HG03575 (cell line): Measurements from ENCODE around the gene FAIM2.
"Not testable (repeated sequence)": the region's sequence is repeated elsewhere in the genome, so short reads cannot be mapped to it uniquely, and the experiment has no call there.

Experiments
- ATAC-seq: cut with Tn5 transposase; IDR thresholded peaks from one replicate; pipeline ENCODE4 v1.9.1; 2021; ENCODE audit not compliant: unreplicated experiment, insufficient number of reproducible peaks, low FRiP score; ENCODE audit errors: extremely low read depth

Gene FAIM2

DNA sequence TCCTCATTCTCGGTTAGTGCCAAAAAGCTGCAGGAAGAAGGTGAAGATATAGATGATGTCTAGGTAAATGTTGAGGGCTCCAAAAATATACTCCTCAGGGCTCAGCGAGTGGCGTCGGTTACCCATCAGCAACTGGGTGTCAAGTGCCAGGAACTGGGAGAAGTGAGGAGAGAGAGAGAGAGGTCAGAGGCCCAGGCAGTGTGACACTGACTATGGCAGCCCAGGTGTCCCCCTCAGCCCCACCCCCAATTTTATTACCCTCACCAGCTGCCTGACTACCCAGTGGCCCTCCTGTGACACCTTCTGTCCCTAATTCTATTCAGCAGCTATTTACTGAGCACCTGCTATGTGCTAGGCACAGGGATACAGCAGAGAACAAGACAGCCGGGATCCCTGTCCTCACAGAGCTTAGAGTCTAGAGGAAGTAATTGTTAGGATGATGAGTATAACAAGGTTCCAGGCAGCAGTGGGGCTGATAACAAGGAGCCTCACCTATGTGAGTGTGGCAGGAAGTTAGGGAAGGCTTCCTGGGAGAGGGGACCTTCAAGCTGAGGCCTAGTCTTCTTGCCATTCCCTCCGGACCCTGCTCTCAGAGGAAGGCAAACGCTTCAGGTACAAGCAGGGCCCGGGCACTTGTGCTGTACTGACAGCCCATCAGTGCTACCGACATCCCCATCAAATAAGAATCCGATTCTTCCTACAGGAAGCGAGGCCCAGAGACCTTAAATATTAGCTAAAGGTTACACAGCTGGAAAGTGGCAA is 33.0 kb downstream of the FAIM2 start:
- ATAC-seq, result no peak

DNA sequence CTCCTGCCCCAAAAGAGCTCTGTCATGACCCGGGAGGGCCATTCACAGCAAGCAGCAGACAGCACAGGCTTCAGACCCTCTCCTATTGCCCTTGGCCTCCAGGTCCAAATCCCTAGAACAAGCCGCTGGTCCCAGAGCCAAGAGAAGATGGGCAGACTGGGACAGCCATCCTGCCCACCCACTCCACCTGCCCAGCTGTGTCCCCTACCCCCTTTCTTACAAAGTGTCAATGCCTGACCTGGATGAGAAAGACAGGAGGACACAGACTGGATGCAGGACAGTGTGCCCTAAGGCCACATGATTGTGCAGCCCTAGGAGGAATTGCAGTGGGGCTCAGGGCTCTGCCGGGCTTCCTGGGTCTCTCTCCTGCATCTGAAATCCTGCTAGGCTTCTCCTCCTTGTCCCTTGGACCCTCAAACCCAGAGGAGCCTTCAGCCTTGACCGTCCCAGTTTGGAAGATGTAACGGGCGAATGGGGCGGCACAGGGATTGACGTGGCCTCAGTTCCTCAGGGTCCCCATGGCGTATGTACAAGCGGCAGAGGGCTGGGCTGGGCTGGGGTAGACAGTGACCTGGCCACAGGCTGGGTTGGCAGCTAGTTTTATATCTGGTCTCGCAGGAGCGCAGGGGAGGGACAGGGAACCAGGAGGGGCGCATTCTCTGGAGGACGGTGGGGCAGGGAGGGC is 33.7 kb downstream of the FAIM2 start:
- ATAC-seq, result no peak

DNA sequence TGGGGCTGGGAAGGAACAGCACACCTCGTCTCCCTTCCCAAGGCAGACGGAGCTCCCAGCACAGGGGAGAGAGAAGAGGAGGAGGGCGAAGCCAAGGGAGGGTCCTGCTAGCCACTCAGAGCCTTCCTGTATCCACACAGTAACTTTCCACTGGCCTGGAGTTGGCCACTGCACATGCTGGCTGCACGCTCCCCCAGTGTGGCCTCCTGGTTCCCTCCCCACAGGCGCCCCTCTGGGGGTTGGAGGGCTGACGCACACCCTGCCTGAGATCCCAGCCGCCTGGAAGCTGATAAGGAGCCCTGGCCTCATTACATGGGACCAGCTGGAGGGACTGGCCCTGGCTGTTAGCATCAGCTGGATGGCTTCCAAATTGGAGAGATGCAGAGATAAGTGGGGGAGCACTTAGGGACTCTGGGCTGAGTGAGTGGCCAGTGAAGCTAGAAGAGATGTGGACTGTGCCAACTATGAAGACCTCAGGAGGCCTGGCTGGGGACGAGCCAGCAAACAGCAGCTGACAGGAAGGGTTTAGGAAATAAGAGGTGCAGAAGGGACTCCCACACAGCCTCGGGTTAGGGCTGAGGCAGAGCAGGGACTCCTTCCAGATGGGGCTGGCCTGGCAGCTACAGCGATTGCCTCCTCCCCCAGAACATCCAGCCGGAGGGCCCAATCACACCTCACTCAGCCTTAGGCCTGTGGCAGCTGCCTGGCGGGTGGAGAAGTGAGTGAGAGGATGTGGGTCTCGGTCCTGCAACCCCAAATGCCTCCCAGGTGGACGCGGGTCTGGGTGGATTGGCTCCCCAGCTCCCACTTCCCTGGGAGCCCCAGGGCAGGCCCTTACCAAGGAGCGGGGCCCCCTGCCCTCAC is 34.5 kb downstream of the FAIM2 start:
- no peak for ATAC-seq

DNA sequence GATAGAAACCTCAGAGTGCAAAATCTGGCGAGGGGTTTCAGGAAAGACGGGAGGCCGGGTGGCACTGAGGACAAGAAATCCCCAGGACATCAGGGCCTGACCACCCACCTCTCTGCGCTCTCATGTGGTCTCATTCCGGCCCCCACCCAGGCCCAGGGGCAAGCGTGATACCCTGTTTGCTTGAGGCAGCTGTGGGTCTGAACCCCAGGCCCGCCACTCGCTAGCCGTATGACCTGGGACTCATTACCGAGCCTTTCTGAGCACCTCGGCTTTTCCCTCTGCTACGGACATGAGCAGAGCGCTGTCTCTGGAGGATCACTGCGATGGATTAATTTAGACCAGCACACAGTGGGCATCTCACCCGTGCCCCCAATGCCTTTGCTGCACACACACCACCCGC is 35.3 kb downstream of the FAIM2 start:
- ATAC-seq, result no peak

DNA sequence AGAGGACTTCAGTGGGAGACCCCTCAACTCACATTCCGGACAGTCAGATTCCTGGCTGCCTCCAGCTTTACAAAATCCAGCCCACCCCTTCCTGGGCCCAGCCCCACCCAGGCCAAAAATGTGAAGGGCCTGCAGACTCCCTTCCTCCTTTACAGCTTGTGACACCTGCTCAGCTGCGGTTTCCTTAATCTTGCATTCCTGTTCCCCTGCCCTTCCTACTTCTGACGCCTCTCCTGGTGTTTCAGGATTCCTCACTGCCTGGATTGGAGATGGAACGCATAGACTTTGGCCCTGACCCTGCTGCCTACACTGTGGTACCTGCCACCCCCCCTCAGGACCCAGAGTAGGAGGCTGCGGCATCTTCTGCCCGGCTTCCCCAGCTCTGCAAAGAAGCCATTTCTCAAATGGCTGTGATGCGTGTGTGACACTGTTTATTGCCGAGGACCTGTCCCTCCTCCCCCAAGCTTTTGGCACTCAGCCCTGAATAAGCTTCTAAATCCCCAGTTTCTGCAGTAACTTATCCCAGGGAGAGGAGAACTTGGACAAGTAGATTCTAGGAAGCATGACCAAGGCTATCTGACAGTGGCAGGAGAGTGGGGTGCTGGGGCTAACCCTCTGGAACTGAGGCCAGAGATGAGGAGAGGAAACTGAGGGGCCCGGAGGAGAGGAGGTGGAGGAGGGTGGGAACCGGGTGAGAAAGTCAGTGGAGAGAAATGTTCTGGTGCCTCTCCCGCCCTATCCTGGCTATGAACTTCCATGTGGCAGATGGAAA is 35.9 kb downstream of the FAIM2 start:
- no peak for ATAC-seq

DNA sequence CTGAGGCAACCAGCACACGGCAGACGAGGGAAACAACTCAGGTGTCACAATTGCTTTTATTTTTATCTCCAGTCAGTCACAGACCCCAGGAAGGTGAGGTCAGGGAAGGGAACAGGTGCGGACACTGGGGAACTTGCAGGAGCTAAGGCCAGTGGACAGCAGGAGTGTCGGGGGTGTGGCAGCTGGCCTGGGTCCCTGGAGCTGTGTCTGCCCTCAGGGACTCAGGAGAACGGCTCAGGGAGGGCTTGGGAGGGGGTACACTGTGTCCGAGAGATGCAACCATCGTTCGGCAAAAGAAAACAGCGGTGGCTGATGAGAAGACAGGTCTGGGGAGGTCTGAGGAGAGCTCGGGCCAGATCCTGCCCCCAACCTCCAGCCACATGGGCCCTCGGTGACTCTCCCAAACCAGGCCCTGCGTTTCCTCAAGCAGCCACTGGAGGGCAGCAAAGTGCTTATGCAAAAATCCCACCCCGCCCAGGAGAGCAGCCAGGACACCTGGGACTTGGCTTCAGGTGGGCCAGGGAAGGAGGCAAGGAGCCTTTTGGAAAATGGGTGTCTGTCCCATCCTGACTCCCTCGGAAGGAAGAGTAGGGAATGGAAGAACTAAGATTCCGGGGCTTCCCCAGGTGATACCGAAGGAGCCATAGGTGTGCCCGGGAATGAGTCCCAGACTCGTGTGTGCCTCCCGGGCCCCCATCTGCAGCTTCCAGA is 36.7 kb downstream of the FAIM2 start:
- ATAC-seq, result no peak

DNA sequence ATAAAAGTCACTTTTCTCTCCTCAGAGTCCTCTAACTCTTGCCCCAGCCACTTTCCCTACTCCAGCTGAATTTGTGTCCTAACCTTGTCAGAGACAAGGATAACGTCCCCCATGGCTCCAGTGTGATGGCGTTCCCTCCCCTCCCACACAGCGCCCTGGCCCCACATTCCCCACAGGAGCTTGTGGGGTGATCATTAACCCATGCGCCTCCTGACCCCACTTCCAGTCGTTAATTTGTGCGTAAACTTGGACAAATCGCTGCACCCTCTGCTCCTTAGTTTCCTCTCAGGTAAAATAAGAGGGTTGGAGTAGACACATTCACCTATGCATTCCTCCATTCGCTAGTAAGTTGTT is 37.9 kb downstream of the FAIM2 start:
- no peak for ATAC-seq

DNA sequence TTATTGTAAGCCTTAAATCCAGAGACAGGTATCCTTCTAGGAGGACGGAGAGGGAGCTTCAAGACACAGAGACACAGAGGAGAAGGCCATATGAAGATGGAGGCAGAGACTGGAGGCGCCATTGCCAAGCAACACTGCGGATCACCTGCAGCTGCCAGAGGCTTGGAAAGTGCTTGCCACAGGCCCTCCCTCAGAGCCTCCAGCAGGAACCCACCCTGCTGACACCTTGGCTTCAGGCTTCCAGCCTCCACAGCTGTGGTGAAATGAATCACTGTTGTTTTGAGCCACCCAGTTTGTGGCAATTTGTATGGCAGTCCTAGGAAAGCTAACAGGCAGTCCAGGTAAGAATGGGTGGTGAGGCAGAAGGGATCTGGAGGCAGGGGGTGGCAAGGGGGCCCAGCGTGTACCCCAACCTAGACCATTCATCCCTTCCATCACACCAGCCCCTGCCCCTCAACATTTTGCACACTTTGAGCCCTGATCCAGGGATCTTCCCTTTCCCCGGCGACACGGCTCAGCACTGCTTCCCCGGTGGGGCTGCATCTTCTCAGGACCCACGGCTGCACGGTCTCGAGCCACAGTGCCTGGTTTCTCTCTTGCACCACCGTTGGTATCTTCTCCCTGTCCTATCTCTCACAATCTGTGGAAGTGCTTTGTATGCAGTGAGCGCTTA is 38.5 kb downstream of the FAIM2 start:
- ATAC-seq, result no peak

DNA sequence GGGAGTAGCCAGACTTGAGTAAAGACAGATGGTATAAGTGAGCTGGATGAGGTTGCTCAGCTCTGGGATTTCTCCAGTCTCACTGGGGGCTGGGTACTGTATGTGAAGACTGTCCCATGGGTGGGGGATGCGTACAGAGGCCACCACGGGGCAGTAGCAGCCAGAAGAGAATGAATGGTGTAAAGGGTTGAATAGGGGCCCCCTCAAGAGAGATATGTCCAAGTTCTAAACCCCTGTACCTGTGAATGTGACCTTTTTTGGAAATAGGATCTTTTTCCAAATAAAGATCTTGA is 39.0 kb downstream of the FAIM2 start:
- ATAC-seq, result no peak

DNA sequence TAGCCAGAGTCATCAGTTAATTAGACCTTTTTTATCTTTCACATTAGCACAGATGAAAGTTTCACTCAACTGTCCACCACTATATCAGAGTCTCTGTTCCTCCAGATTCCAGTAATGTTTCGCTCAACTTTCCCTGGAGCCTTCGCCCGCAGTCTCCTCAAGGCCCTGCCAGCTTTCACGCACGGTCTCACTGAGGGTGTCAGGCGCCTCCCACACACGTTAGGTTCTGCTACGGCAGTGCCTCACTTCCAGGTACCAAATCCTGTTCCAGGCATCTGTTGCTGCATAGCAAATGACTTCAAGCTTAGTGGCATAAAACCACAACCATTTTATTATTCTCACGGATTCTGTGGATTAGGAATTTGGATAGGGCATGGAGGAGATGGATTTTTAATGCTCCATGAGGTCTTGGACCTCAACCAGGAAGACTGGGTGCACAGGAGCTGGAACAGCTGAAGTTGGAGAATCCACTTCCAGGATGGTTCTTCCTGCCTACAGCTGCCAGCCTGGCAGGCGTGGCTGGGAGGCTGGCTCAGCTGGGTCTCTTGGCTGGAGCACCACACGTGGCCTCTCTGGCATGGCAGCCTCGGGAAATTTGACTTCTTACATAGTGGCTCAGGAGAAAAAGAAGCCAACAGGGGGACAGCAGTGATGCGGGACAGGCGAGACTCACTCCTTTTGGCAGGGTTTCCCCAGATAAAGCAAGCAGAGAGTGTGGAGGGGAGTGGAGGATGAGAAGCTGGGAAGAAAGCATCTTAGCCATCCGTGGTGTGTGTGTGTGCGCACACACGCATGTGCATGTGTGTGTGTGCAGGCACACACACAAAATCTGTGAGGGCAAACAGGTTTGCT is 39.5 kb downstream of the FAIM2 start:
- no peak for ATAC-seq

DNA sequence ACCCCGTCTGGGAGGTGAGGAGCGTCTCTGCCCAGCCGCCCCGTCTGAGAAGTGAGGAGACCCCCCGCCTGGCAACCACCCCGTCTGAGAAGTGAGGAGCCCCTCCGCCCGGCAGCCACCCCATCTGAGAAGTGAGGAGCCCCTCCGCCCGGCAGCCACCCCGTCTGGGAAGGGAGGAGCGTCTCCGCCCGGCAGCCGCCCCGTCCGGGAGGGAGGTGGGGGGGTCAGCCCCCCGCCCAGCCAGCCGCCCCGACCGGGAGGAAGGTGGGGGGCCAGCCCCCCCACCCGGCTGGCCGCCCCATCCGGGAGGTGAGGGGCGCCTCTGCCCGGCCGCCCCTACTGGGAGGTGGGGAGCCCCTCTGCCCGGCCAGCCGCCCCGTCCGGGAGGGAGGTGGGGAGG is 42.8 kb downstream of the FAIM2 start:
- not testable (repeated sequence) for ATAC-seq

DNA sequence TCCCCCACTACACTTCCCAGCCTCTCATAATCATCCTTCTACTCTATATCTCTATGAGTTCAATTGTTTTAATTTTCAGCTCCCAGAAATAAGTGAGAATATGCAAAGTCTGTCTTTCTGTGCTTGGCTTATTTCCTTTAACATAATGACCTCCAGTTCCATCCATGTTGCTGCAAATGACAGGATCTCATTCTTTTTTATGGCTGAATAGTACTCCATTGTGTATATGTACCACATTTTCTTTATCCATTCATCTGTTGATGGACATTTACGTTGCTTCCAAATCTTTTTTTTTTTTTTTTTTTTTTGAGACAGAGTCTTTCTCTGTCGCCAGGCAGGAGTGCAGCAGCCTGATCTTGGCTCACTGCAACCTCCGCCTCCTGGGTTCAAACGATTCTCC is 47.8 kb downstream of the FAIM2 start:
- not testable (repeated sequence) for ATAC-seq

DNA sequence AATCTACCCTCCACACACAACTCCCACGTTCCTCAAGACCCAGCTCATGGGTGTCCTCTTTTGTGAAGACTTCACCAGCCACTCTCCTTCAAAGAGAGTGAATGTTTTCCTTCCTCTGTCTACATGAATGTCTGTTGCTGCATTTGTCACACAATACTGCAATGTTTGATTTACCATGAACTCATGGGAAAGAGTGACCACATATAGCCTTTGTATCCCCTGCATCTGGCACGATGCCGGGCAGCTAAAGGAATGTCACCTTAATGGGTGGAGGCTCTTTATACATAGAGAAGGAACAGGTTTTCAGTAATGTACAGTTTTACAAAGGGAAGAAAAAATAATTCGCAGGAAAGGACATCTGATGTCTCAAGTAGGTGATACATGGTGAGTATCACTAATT is 48.7 kb downstream of the FAIM2 start:
- no peak for ATAC-seq

DNA sequence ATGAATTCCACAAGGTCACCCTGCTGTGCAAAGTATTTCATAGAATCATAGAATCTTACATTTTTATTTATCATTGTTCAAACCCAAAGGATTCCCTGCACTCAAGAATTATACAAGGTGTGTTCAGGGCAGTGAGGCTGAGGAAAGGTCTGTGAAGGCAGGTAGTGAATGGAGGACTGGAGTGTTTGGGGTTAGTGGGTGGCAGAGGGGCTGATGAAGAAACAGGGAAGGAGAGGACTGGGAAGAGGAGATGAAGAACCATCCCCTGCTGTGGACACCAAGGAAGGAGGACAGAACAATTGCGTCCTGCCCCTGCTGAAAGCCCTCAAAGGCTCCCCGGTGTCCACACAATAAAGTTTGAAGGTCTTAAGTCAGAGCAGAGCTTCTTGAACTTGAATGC is 50.0 kb downstream of the FAIM2 start:
- ATAC-seq, result no peak

DNA sequence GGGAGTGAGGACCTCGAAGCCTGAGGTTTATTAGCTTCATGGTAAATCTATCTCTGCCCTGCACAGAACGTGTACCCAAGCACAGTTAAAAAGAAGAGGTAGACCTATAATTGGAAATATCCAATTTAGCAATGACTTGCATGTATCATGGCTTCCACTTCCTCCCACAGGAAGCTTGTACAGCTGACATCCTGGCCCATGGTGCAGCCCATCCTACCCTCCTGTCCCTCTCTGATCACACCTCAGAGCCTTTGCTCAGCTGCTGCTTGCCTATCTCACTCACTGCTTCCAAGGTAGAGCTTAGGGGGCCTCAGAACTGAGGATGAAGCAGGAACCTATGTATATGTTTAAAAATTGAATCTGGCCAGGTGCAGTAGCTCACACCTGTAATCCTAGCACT is 56.5 kb downstream of the FAIM2 start:
- no peak for ATAC-seq

DNA sequence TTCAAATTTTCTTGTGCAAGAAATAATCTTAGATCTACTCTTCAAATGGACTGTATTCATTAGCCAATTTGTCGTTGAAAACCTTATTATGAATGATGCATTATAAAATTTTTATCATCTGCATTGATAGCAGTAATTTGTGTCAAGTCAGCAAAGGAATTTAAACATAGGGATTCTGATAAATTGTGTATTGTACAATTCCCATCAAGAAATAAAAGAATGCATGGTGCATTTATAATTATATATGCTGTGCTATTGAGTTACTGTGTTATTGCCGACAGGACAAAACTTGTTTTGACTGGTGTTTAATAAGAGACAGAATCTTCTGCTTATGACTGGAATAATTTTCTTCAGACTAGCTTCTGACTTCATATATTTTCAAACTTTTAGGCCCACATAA is 57.7 kb downstream of the FAIM2 start:
- no peak for ATAC-seq

DNA sequence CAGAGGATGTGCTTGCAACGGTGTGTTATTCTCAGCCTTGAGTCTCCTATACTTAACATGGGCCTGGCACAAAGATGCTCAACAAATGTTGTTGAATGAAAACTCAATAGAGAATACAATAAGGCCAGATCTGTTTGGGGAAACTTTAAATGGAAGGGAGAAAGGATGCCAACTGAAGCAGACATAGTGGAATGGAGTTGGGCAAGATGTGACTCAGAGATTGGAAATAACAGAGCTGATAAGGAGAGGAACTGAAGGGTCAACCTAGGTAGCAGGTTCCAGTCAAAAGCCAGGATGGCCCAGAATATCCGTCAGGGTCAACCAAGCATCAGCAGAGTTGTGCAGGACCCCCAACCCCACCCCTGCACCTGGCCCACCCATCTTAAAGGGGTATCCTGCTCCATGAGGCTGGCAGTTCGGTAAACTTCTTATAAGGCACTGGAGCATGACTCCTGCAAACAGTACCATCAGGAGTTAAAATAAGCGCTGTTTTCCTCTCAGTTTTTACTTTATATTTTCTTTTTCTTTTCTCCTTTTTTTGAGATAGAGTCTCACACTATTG is 59.7 kb downstream of the FAIM2 start:
- no peak for ATAC-seq
